HG03060 (cell line): ENCODE results near the gene CAPZB.

Source experiments
- ATAC-seq: cut with Tn5 transposase; IDR thresholded peaks from one replicate; pipeline ENCODE4 v1.9.1; 2021; ENCODE audit warnings: low read depth, moderate number of reproducible peaks; ENCODE audit not compliant: unreplicated experiment

Gene CAPZB

DNA sequence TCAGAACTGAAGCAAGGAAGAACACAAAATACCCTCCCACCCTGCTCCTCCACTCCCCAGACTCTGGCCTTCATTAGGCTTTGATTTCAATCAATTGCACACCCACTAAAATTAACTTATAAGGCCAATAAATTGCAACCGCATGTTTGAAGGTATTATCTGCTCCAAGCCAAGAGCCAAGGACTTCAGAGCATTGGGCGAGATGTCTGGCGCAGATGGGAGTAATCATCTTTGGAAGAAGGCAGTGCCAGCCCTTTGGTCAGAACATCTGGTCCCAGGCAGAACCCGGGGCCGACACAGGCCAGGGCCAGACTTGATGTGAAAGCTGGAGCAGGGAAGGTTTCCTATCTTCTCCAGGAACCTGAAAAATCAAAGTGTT lies 113.2 kb downstream of the CAPZB start:
- ATAC-seq: no peak

- no peak for ATAC-seq
Measured at GRCh38 chr1:19371226-19372135, 113.9 kb downstream of the CAPZB start.

DNA sequence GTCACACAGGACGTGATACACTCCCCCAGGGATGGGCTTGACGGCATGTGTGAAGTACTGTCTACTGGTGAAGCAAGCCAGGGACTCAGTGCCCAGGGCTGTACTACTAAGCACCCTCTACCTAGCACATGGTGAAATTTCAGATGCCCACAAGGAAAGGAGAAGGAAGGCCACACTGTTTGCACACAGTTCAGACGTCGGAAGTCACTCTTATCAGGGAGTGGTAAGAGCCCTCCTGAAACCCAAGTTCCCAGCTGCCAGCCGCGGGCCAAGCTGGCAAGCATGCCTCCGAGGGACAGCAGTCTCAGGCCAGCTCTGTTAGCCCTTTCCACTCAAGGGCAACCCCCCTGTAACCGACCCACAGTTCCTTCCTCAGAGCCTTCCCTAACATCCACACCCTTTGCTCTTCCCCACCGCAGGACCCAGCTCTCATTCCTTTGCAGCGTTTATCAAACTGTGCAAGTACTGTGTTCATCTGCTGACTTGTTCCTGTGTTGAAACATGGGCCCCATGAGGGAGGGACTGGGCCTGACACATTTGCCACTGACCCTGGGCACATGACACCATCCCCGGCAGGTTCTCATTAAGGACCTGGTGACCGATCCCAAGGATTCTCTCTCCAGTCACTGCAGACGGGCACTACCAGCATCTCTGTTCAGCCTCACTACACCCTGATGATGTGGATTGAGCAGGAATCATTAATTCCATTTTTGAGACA lies 114.7 kb downstream of the CAPZB start:
- ATAC-seq: no peak

DNA sequence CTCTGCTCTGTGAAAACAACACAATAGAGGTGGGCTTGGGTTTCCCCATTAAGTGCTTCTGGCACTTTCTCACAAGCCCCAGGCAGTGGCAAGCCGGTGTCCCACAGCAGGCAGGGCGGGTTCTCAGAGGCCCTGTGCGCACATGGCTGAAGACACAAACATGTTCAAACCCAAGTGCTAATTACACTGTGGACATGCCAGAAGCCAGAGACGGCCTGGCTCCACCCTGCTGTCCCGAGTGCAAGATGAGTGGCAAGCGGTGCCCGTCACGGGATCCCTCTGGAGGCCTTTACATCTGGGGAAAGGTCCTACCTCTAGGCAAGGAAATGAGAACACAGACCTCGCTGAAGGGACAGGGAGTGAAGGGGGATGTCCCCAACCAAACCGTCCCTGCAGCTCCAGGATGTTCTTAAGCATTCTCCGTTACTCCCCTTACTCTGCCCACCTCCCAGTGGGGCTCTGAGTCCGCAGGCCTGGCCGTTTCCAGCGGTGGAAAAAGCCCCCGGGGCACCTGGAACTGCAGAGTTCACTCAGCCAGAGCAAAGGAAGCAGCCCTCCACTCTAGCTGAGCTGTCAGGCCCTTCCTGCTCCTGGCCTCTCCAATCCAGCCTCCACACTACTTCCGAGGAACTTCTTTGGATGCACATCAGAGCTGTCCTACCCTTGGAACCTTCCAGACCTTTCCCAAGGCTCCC lies 115.8 kb downstream of the CAPZB start:
- ATAC-seq: no peak

DNA sequence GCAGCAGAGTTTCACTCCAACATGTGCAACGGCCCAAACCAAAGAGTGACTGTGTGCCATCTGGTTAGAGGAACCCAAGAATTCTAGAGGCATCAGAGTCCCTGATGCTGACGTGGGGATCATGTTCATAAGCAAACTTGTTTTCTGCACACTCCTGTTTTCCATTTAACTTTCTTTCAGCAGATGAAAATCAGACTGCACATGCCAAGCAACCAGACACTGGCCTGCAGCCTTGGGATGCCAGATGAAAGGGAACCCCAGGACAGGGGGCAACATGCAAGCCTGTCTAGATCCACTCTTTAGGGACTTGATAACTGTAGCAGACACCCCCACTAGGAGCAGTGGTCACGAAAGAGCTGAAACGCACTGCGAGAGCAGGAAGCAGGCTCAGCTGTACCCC lies 116.4 kb downstream of the CAPZB start:
- no peak for ATAC-seq

DNA sequence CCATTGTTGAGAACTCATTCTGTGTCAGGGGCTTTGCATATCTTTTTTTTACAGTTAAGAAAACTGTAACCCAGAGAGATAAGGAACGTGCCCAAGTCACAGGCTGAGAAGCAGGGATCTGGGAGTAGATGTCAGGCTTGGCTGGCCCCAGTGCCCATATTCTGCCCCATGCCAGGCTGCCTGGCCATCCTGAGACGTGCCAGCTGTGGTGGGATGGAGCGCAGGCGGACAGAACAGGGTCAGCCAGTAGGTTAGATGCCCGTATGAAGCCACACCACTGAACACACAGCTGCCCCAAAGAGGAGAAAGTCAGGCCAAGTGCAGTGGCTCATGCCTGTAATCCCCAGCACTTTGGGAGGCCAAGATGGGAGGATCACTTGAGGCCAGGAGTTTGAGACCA lies 117.3 kb downstream of the CAPZB start:
- ATAC-seq: no peak

GRCh38 chr1:19367584-19368041 lies 117.7 kb downstream of the CAPZB start:
- ATAC-seq: no peak

GRCh38 chr1:19366599-19367536 lies 118.5 kb downstream of the CAPZB start:
- ATAC-seq: no peak

- no peak for ATAC-seq
Measured at GRCh38 chr1:19365721-19366120, 119.6 kb downstream of the CAPZB start.

GRCh38 chr1:19363536-19364152 lies 121.7 kb downstream of the CAPZB start:
- ATAC-seq: no peak

- no peak for ATAC-seq
Measured at GRCh38 chr1:19361611-19362147, 123.7 kb downstream of the CAPZB start.

GRCh38 chr1:19360843-19361610 lies 124.3 kb downstream of the CAPZB start:
- ATAC-seq: no peak

- ATAC-seq: no peak
Measured at GRCh38 chr1:19360432-19360831, 124.9 kb downstream of the CAPZB start.

DNA sequence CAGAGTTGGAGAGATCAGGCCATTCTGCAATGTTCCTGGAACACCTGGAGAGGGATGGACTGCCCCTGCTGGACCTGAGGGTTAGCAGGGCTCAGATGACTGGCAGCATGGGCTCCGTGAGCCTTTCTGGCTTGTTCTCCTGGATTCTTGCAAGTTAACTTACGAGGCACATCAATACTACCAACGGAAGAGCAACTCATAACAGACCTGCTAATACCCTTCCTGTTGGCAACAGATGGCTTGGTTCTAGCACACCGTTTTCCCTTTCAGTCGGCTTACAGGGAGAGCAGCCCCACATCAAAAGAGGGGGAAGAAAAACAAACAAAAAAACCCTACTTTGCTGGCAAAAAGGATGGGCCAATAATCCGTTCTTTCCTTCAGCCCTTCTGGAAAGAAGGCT lies 125.3 kb downstream of the CAPZB start:
- no peak for ATAC-seq

DNA sequence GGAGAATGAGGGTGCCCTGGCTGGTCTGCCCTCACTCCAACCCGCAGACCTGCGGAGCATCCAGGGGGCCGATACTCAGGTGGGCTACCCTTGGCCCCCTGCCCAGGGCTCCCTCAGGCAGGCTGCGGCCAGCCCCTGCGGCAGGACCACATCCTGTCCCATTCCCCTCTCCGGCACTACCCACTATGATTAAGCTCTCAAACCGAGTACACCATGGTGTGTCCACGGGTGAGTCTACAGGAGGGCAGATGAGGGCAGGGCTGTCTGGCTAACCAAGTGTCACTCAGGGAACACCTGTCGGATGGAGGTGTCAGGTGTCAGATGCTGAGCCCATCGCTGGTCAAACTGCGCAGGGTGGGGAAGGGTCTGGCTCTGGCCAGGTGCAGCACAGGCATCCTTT lies 126.0 kb downstream of the CAPZB start:
- ATAC-seq: no peak

DNA sequence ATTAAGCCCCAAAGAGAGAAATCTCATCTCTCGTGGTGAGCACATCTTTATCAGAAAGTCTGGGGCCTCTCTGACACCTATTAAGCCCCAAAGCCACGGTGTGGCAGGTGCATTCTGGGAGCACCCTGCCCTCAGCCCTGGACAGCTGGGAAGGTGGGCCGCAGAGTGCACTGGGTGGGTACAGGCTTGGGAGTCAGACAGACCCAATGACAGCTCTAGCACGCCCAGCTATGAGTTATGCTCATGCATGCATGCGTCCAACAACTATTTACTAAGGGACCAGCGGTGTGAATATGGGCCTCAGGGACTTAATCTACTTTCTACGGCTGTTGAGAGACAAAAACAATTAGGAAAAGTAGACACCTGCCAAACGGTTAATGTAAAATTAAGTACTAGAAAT lies 126.6 kb downstream of the CAPZB start:
- ATAC-seq: no peak

GRCh38 chr1:19357299-19357986 lies 127.9 kb downstream of the CAPZB start:
- no peak for ATAC-seq

GRCh38 chr1:19356266-19356665 lies 129.1 kb downstream of the CAPZB start:
- no peak for ATAC-seq
